IMR-90 (cell line): ENCODE data around the gene SASH1. TPM values are rescaled to one million over a fixed set of nuclear protein-coding genes. Genes with fewer than 3 reads are reported as not detected.
A peak's percentile ranks its signal among the peaks of the same experiment; 100 is the strongest.

ENCODE experiments used
- ATAC-seq: fragments of 200-7000 bp; cut with Tn5 transposase; 2 replicates; pipeline ENCODE4 v1.9.1; 2020; ENCODE audit warnings: low read depth, mild to moderate bottlenecking, moderate library complexity
- BruUV-seq: library from RNA; stranded (reverse); fragments of 400-500 nt; replicated peaks from 2 replicates; lab custom pipeline; 2021; lab: Mats Ljungman, UMichigan
- CTCF ChIA-PET: fragments of 300-600 bp; formaldehyde crosslinking; extraction: SDS; loops from one replicate; lab custom pipeline; 2021; ENCODE audit warnings: antibody characterized with exemption; lab: Yijun Ruan, JAX
- POLR2A ChIA-PET: fragments of 300-600 bp; sonication (Branson Sonifier 250); formaldehyde crosslinking; loops from one replicate; lab custom pipeline; 2022; ENCODE audit warnings: antibody characterized with exemption; ENCODE audit not compliant: unreplicated experiment; lab: Charles Lee
- DNase-seq: peaks from one replicate; pipeline ENCODE4 v3.0.0; 2013
- H2AFZ ChIP-seq: replicated peaks from 2 replicates; pipeline ENCODE3; 2013; ENCODE audit warnings: low read length, mild to moderate bottlenecking; ENCODE audit not compliant: poor library complexity
- H2AK5ac ChIP-seq: 2 replicates; pipeline ENCODE4 v1.6.1; 2013; ENCODE audit warnings: low read depth, low read length, inconsistent platforms
- H2AK9ac ChIP-seq: replicated peaks from 2 replicates; pipeline ENCODE3; 2013; ENCODE audit warnings: mild to moderate bottlenecking, low read depth, low read length, moderate library complexity; ENCODE audit not compliant: poor library complexity
- H2BK120ac ChIP-seq: 2 replicates; pipeline ENCODE4 v1.6.1; 2013; ENCODE audit warnings: low read depth, low read length, inconsistent platforms
- H2BK15ac ChIP-seq: 3 replicates; pipeline ENCODE4 v1.6.1; 2013; ENCODE audit warnings: low read depth, low read length, inconsistent platforms
- H2BK20ac ChIP-seq: 2 replicates; pipeline ENCODE4 v1.6.1; 2013; ENCODE audit warnings: low read depth, mild to moderate bottlenecking, inconsistent platforms, low read length, moderate library complexity
- H2BK5ac ChIP-seq: 2 replicates; pipeline ENCODE4 v1.6.1; 2013; ENCODE audit warnings: mild to moderate bottlenecking, low read depth, low read length, inconsistent platforms; ENCODE audit not compliant: poor library complexity, severe bottlenecking
- H3K14ac ChIP-seq: replicated peaks from 2 replicates; pipeline ENCODE4 v1.6.1; 2013; ENCODE audit warnings: low read depth, low read length, inconsistent platforms
- H3K18ac ChIP-seq: 2 replicates; pipeline ENCODE4 v1.6.1; 2013; ENCODE audit warnings: low read depth, low read length, control low read depth
- H3K23ac ChIP-seq: 2 replicates; pipeline ENCODE4 v1.6.1; 2013; ENCODE audit warnings: low read depth, low read length, inconsistent platforms
- H3K27ac ChIP-seq: 2 replicates; pipeline ENCODE4 v1.5.1; 2013; ENCODE audit warnings: mild to moderate bottlenecking, control low read depth, low read length; ENCODE audit not compliant: insufficient read depth
- H3K27me3 ChIP-seq: 2 replicates; pipeline ENCODE4 v1.6.1; 2013; ENCODE audit warnings: low read length; ENCODE audit not compliant: control insufficient read depth, insufficient read depth
- H3K36me3 ChIP-seq: 2 replicates; pipeline ENCODE4 v1.6.1; 2013; ENCODE audit warnings: low read length, mixed read lengths; ENCODE audit not compliant: control insufficient read depth, insufficient read depth
- H3K4ac ChIP-seq: 2 replicates; pipeline ENCODE4 v1.6.1; 2013; ENCODE audit warnings: low read depth, low read length, inconsistent platforms
- H3K4me1 ChIP-seq: 2 replicates; pipeline ENCODE4 v1.6.1; 2013; ENCODE audit warnings: low read length, mixed read lengths; ENCODE audit not compliant: control insufficient read depth, insufficient read depth
- H3K4me2 ChIP-seq: 2 replicates; pipeline ENCODE4 v1.6.1; 2013; ENCODE audit warnings: low read depth, mild to moderate bottlenecking, control low read depth, low read length, moderate library complexity
- H3K4me3 ChIP-seq: 2 replicates; pipeline ENCODE4 v1.5.1; 2013; ENCODE audit warnings: low read depth, mild to moderate bottlenecking, control low read depth, low read length, moderate library complexity; ENCODE audit not compliant: insufficient read depth
- H3K56ac ChIP-seq: 2 replicates; pipeline ENCODE4 v1.6.1; 2013; ENCODE audit warnings: low read length, inconsistent platforms; ENCODE audit not compliant: insufficient read depth; ENCODE audit errors: extremely low read depth
- H3K79me1 ChIP-seq, 2 experiments: 2 replicates each; pipeline ENCODE4 v1.6.1; 2013; ENCODE audit warnings: low read length in 2 of 2, inconsistent platforms in 1 of 2, low read depth in 1 of 2
- H3K9ac ChIP-seq: 2 replicates; pipeline ENCODE4 v1.6.1; 2013; ENCODE audit warnings: low read depth, low read length, control low read depth
- H3K9me1 ChIP-seq: 2 replicates; pipeline ENCODE4 v1.6.1; 2013; ENCODE audit warnings: low read length, inconsistent platforms; ENCODE audit not compliant: insufficient read depth
- H3K9me3 ChIP-seq: 2 replicates; pipeline ENCODE4 v1.6.1; 2013; ENCODE audit warnings: low read length; ENCODE audit not compliant: control insufficient read depth, insufficient read depth
- H4K20me1 ChIP-seq: 2 replicates; pipeline ENCODE4 v1.6.1; 2013; ENCODE audit warnings: low read length, inconsistent platforms; ENCODE audit not compliant: insufficient read depth
- H4K5ac ChIP-seq: 2 replicates; pipeline ENCODE4 v1.6.1; 2013; ENCODE audit warnings: mild to moderate bottlenecking, low read depth, low read length, control low read depth
- H4K8ac ChIP-seq, 2 experiments: 2 replicates each; pipeline ENCODE4 v1.6.1; 2013; ENCODE audit warnings: low read depth in 2 of 2, low read length in 2 of 2, control low read depth in 1 of 2, inconsistent platforms in 1 of 2
- H4K91ac ChIP-seq: 2 replicates; pipeline ENCODE4 v1.6.1; 2013; ENCODE audit warnings: low read depth, low read length, inconsistent platforms; ENCODE audit not compliant: insufficient read depth
- CEBPB ChIP-seq: IDR thresholded peaks from 2 replicates; pipeline ENCODE4 v1.6.1; 2012; ENCODE audit warnings: low read depth, low read length, improper control_type of control experiment
- CHD1 ChIP-seq: IDR thresholded peaks from 2 replicates; pipeline ENCODE4 v1.6.1; 2012; ENCODE audit warnings: low read depth, low read length, improper control_type of control experiment
- NFE2L2 ChIP-seq: fragments of 150-350 bp; IDR thresholded peaks from 2 replicates; pipeline ENCODE4 v1.6.1; 2016; ENCODE audit warnings: low read depth, mild to moderate bottlenecking, low read length
- RAD21 ChIP-seq: IDR thresholded peaks from 2 replicates; pipeline ENCODE4 v1.6.1; 2012; ENCODE audit warnings: low read length, improper control_type of control experiment
- SMC3 ChIP-seq: fragments of 150-350 bp; IDR thresholded peaks from 2 replicates; pipeline ENCODE4 v1.6.1; 2016; ENCODE audit warnings: low read depth, mild to moderate bottlenecking, antibody characterized with exemption, low read length, moderate library complexity
- WGBS, 2 experiments: methylation state at CpG; one replicate each; pipeline versions ENCODE4 v1.1.5 to v1.1.7; 2013; ENCODE audit warnings: missing lambda C conversion rate in 2 of 2; ENCODE audit not compliant: insufficient read length in 1 of 2; ENCODE audit errors: extremely low coverage in 2 of 2; 5-methylcytosine and 5-hydroxymethylcytosine counted together
- dilution Hi-C: fragments of 300-500 bp; cut with HindIII; formaldehyde crosslinking; loops from one replicate; pipeline ENCODE4 v1.14.3; 2018; ENCODE audit warnings: low sequenced_read_pairs; ENCODE audit not compliant: unreplicated experiment
- in situ Hi-C: fragments of 300-500 bp; cut with MboI; formaldehyde crosslinking; loops from 3 replicates; pipeline ENCODE4 v1.14.3; 2019; ENCODE audit warnings: low sequenced_read_pairs, inconsistent platforms, mixed read lengths
- intact Hi-C: fragments of 100-400 bp; cut with micrococcal nuclease; formaldehyde crosslinking; loops from 2 replicates; pipeline ENCODE4 v1.10.0; 2022
- polyA plus RNA-seq, 3 experiments: library from polyadenylated mRNA; depleted of rRNA; stranded (reverse); fragments of >200 nt; gene quantifications; 2 replicates each; pipeline ENCODE4 v1.2.3, GENCODE V29; 2012; ENCODE audit warnings: low replicate concordance in 1 of 3
- total RNA-seq: library from RNA; depleted of rRNA; stranded (reverse); fragments of >200 nt; gene quantifications from 2 replicates; pipeline ENCODE4 v1.2.3, GENCODE V29; 2012

The SASH1 gene
- total and polyA plus RNA-seq, 2 of the 4 experiments (the other 2 are of a cell fraction), result 11.6 to 16.5 TPM

- Histone ChIP-seq H3K23ac (0 out of 2 replicates have a peak overlapping the region, but pooled peaks have one; percentile 10), H3K27ac (peak overlapping the region; percentile 12; the same call in 1 of the 2 replicates), H3K79me1 (peaks cover 15 to 76% of the 10 kb centered on the region in 2 experiments), H3K56ac (no peak overlapping the region), H3K14ac (0 out of 2 replicates have a peak overlapping the region, but pooled peaks have one; percentile 5), H4K91ac (peak overlapping the region; percentile 76), H2BK120ac (peak overlapping the region; percentile 38), H3K18ac (0 out of 2 replicates have a peak overlapping the region, but pooled peaks have one; percentile 1), H3K9ac (no peak overlapping the region), H3K4ac (peak overlapping the region; percentile 47), H2BK20ac (no peak overlapping the region), H3K36me3 (no peaks in the 10 kb centered on the region), H2AK9ac (peak overlapping the region; percentile 60), H2AK5ac (peak overlapping the region; percentile 64; the same call in 1 of the 2 replicates), H3K27me3 (no peaks in the 10 kb centered on the region), H2AFZ (peak overlapping the region; percentile 80), H2BK5ac (peak overlapping the region; percentile 3), H4K20me1 (no peaks in the 10 kb centered on the region), H2BK15ac (peak overlapping the region; percentile 63; the same call in 1 of the 3 replicates), H3K4me2 (peak overlapping the region; percentile 18), H3K4me3 (no peak overlapping the region), H3K9me1 (peaks cover 4% of the 10 kb centered on the region; the same call in 1 of the 2 replicates), H3K4me1 (peaks cover 10% of the 10 kb centered on the region), H3K9me3 (no peaks in the 10 kb centered on the region), H4K5ac (peak overlapping the region; percentile 33), H4K8ac (peak overlapping the region; percentile 44 to 83; a peak in 3 of 4 replicates)
- no TSS peak for BruUV-seq
- ChIA-PET POLR2A (interaction anchor here (0.6 kb wide), 1 partner anchor 1493 kb away, joined by 3 read pairs; no protein-coding TSS in a partner anchor), CTCF (no interaction called here)
- 33% methylated on average over 1 of the region's 11 CpGs; no CpG with 5 or more reads in 1 of the 2 experiments for WGBS, 2 experiments
- dilution Hi-C loops, result no loop called here
- no peak for TF ChIP-seq RAD21
- TF ChIP-seq SMC3, result no peak
- TF ChIP-seq CEBPB, result 0 out of 2 replicates have a peak, but pooled peaks have one; percentile 1
- TF ChIP-seq CHD1, result no peak
- no peak for TF ChIP-seq NFE2L2
- in situ Hi-C loops, result no loop called here
- ATAC-seq, result peak; percentile 85
- intact Hi-C loops, result no loop called here
- DNase-seq, result peak; percentile 75
Observed at GRCh38 chr6:148367411-148368024, 24.9 kb downstream of the SASH1 start.
